ENCODE measurements around the gene SRP72.
"Not testable (repeated sequence)": the region's sequence is repeated elsewhere in the genome, so short reads cannot be mapped to it uniquely, and the experiment has no call there.

Gene SRP72

DNA sequence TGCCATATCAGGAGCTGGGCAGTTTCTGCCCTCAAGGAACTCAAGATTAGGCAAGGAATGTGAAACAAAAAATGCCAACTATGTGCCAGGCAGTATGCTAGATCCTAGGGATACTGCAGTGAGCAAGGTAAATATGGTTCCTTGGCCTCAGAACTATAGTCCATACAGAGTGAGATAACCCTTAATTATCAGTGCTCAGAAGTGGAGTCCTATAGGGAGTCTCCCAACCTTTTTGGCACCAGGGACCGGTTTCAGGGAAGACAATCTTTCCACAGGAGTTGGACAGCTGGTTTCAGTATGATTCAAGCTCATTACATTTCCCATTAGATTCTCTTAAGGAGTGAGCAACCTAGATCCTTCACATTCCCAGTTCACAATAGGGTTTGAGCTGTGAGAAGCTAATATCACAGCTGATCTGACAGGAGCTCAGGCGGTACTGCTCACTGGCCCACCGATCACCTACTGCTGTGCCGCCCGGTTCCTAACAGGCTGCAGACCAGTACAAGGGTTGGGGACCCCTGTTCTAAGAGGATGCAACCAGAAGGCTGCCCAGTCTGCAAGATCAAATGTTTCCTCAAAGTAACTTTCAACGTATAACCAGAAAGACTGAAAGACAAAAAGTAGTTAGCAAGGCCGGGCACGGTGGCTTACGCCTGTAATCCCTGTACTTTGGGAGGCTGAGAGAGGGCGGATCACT lies 1.7 kb upstream of the SRP72 start:
- no peak for DNase-seq (ENCODE audit: low read depth in 3 of 3)

- DNase-seq (ENCODE audit: low read depth in 3 of 3), result not testable (repeated sequence)
These were observed 1.1 kb upstream of the SRP72 start for GRCh38 chr4:56466296-56466761.

GRCh38 chr4:56466910-56467283 lies 520 bp upstream of the SRP72 start:
- DNase-seq (ENCODE audit: low read depth in 3 of 3), result no peak

- peak in 1 of 3 experiments; percentile 9 for DNase-seq (ENCODE audit: low read depth in 3 of 3)
These were observed 643 bp downstream of the SRP72 start for GRCh38 chr4:56468097-56468422.

DNA sequence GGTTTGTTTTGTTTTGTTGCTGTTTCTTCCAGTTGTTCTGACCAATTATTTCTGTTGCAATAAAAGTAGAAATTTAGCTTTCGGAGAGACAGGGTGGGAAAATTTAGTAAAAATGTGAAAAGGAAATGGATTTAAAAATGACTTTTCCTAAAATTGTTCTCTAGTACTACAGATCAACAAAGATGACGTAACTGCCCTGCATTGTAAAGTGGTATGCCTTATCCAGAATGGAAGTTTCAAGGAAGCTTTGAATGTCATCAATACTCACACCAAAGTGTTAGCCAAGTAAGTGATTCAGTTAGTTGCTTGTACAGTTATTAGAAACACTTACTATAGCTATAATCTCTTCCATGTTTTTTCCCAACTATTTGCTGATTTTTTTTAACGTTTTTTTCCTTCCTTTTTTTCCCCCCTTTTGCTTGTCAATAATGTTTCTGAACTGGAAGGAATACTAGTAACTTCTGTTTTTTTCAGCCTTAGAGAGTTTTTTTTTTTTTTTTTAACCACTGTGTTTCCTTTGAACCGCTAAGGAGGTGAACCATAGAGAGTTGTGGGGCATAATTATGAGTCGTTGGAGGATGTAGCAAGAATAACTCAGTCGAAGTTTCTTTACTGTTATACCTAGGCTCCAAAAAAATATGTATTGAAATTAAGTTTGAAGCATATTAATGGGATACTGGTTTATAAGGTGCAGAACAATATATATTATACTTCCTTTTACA lies 2.2 kb downstream of the SRP72 start:
- no peak for DNase-seq (ENCODE audit: low read depth in 3 of 3)

DNA sequence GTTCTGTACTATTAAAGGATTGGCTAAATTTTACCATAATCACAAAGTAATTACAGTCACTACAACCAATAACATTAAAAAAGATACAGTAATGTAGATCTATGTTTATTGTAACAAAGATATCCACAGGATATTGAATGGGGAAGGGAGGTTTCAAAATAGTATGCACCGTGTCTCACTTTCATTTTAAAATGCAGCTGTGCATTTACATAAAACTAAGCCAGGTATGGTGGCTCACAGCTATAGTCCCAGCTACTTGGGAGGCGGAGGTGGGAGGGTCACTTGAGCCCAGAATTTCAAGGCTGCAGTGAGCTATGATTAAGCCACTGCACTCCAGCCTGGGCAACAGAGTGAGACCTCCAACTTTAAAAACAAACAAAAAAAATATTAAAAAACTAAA lies 8.5 kb downstream of the SRP72 start:
- DNase-seq (ENCODE audit: low read depth in 3 of 3), result no peak

DNA sequence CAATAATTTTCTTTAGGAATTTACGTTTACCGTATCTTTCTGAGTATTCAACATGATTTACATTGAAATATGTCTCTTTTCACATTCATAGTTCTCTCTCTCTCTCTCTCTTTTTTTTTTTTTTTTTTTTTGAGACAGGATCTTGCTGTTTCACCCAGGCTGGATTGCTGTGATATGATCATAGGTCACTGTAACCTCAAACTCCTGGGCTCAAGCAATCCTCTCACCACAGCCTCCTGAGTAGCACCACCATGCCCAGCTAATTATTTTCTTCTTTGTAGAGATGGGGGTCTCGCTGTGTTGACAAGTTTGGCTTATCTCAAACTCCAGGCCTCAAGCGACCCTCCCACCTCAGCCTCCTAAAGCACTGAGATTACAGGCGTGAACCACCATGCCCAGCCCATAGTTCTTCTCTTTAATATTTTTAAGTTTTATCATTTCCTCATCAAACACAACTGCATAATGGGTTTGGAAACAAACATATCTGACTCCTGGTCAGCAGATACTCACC lies 9.8 kb downstream of the SRP72 start:
- no peak for DNase-seq (ENCODE audit: low read depth in 3 of 3)

GRCh38 chr4:56480691-56481090 lies 13.3 kb downstream of the SRP72 start:
- DNase-seq (ENCODE audit: low read depth in 3 of 3), result no peak

DNA sequence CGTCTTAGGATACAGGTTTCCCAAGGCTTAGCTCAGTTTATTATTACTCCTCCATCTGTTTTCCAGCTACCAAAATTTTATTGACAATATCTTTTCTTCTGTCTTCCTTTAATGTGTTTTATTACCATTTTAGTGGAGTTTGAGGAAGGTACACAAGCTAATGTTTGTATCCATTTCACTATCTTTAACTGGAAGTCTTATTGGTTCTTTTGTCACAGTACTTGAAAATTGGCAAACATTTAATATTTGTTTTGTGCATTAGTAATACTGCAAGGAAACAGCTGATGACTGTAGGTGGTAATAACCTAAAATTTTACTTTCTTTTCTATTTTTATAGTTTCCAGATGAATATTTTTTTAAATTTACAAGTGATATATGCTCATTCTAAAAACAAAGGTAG lies 28.8 kb downstream of the SRP72 start:
- no peak for DNase-seq (ENCODE audit: low read depth in 3 of 3)

DNA sequence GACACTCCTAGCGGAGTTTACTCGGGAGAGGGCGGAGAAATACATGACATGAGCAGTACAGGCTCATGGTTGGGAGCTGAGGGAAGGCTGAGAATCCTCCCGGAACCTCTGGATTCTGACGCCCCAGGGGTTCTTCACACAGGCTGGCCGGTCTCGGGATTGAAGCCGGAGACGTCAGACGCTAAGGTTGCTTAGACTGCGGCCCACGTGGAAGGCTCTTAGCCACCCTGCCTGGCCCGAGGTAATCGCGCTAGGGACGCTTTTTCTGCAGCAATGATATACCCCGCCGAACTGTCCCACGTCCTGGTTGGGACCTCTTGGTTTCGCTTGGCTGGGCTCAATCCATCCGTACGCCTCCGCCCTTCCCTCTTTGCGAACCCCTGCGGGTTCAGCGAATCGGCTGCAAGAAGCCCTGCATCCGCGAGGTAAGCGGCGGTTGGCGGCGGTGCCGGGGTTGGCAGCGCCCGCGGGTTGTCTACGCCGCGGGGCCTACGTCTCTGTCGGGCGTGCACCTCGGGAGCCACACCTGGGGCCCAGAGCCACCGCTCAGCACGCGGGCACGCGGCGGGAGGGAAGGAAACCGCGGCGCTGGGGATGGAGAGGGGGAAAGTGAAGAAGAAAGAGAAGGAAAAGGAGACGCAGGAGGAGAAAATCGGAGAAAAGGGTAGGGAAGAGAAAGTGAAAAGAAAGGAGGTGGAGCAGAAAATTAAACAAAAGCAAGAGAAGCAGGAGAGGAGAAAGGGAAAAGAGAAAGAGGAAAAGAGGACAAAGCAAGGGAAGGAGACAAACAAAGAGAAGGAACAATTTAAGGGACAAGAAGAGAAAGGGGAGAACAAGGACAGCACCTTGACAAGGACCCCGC lies 38.1 kb downstream of the SRP72 start, which contains the start of gene ARL9:
ARL9 (plus strand) TSS at position 523 of the 862 bp plus-strand sequence; CDS start at position 595, 72 bp downstream.
- DNase-seq (ENCODE audit: low read depth in 3 of 3), result peak; percentile 27 to 37 (median 31)

GRCh38 chr4:56511098-56511497 lies 43.7 kb downstream of the SRP72 start:
- DNase-seq (ENCODE audit: low read depth in 3 of 3), result no peak

DNA sequence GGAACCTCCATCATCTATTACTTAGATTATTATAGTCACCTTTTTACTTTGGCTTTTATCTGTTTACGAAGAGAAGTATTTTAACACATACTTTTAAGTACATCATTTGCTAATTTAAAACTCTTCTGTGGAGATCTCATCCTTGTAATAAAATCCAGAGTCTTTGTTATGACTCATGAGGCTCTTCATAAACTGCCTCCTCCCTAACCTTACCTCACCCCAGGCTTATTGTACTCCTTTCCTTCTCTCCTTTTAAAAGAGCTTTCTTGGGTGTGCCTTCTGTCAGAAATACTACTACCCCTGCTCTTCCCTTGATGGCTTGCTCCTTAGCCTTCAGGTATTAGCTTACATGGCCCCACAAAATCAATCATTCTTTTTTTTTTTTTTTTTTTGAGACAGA lies 44.7 kb downstream of the SRP72 start:
- DNase-seq (ENCODE audit: low read depth in 3 of 3), result no peak

GRCh38 chr4:56513517-56513916 lies 46.1 kb downstream of the SRP72 start:
- DNase-seq (ENCODE audit: low read depth in 3 of 3), result no peak

DNA sequence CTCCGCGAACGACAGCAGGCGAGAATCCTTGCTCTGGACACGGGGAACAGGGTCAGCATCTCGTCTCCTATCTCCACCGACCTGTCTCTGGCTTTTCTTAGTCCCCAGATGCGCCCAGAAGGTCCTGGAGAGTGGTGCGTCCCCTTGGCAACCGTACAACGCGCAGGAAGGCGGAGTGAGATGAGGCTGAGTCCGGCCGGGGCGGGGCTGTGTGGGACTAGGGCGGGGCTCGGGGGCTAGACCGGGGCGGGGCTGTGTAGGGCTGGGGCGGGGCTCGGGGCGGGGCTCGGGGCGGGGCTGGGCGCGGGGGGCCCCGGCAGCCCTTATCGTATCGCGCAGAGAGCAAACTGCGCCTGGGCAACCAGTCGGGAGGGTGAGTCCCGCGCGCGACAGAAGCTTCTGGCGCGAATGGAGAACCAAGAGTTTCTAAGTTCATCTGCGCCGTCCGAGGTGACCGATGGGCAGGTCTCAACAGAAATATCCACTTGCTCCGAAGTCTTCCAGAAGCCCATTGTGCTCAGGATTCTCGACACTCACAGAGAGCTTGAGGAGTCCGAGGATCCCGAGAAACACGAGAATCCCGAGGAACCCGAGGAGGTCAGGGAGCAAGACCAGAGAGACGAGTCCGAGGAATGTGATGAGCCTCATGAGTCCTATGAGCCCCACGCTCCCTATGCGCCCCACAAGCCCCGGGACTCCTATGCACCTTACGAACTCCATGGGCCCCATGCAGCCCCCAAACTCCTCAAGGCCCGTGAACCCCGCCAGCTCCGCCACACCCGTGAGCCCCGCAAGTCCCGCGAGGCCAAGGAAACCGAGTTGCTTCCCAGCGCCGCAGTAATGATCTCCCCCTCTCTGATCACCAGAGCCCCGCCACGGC lies 63.1 kb downstream of the SRP72 start:
- peak; percentile 69 to 75 (median 71) for DNase-seq (ENCODE audit: low read depth in 3 of 3)

DNA sequence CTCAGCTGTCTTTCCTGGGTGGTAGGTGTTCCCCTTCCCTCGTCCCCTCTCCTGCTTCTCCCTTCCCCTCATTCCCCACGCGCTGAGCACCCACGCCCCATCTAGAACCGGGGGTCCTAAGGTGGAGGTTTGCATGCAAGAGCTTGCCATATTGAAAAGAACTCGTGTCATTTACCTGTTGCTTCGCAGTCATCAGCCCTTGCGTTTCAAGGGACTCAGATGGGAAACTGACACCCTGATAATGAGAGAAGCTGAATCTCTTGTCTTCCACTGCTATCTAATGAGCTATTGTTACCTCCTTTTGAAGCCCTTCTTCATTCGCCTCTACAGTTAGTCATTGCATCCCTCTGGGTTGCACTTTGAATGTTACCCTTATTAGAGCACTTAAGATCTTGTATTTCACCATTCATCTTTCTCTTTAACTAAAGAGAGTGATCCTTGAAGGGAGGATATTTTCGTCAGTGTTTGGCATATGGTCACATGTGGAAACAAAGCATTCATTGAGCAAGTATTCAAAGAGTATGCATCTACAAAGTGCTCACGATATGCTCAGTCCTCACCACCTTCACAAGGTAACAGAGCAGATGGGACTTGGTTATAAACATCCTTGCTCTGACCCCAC lies 63.8 kb downstream of the SRP72 start:
- no peak for DNase-seq (ENCODE audit: low read depth in 3 of 3)

DNA sequence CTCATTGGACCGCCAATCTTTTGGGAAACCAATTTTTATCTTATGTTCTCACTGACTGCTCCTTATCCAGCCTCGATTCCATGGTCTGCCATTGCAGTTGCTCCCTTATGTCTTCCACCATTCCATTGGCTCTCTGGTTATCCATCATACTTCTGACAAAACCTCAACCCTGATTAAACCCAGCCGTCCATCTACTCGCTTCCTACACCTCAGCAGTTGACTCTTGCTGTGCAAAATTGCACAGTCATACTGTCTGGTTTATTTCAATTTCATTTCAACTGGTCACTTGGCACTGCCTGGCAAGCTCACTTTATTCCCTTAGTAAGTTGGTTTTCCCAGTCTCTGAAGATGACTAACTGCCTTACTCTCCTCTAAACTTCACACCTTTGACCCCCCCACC lies 64.4 kb downstream of the SRP72 start:
- no peak for DNase-seq (ENCODE audit: low read depth in 3 of 3)

DNA sequence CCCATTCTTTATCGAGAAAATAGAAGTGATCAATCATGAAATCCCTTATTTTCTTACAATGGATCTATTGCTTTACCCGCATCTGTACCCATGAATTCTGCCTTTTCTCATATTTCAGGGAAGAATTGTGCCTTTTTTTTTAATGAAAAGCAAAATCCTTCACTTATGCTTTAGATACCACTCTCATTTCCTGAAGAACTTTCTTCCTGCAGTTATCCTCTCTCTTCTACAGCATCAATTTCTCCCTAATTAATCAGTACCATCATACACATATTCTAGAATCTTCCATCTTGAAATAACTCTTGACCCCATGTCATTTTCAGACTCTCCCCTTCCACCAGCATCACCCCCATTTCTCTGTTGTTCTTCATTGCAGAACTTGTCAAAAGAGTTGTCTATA lies 64.8 kb downstream of the SRP72 start:
- DNase-seq (ENCODE audit: low read depth in 3 of 3), result no peak

DNA sequence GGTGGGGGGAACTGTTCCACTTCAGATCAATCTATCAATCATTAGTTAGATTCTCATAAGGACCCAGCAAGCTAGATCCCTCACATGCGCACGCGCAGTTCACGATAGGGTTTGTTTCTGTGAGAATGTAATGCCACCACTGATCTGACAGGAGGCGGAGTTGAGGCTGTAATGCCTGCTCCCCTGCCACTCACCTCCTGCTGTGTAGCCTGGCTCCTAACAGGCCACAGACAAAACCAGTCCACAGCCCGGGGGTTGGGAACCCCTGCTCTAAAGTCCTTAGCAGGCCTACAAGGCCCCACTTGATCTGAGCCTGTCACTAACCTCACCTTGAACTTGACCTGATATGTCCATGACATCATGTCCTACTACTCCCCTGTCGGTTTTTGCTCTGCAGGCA lies 68.5 kb downstream of the SRP72 start:
- no peak for DNase-seq (ENCODE audit: low read depth in 3 of 3)

DNA sequence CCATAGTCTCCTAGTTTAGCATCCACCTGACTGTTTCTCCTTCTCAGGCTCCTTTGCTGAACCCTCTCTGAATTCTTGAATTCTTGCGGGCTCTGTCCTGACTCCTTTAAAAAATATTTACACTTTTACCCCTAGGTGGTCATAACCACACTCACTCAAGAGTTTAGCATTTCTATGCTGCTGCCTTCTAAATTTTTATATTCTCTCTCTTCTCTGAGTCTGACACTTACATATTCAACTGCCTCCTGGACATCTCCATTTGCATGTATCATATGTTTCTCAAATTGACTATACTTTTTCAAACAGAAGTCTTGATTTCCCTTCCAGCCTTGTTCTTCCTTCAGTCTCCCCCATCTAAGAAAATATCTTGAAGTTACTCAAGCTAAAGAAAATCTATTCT lies 69.7 kb downstream of the SRP72 start:
- DNase-seq (ENCODE audit: low read depth in 3 of 3), result no peak

GRCh38 chr4:56540826-56541225 lies 73.4 kb downstream of the SRP72 start:
- no peak for DNase-seq (ENCODE audit: low read depth in 3 of 3)

Data from stimulated activated CD4-positive, alpha-beta T cell treated with anti-CD3 and anti-CD28 coated beads, TNF-alpha, amount 100 ng/mL, for 4 hours (primary cell).